ENCODE results near the gene SAMD14.

- TF ChIP-seq POLR2A (IDR thresholded peaks at IDR 0.05; ENCODE audit: low read depth, low read length) (no peak), CTCF (conservative IDR thresholded peaks at IDR 0.05; ENCODE audit: low read depth, low read length) (no peak), ELK1 (IDR thresholded peaks at IDR 0.05; ENCODE audit: borderline replicate concordance, low read depth, low read length) (no peak), SMC3 (IDR thresholded peaks at IDR 0.05; ENCODE audit: low read depth, low read length) (no peak), MXI1 (IDR thresholded peaks at IDR 0.05; ENCODE audit: borderline replicate concordance, low read depth, low read length) (no peak), RFX5 (IDR thresholded peaks at IDR 0.05; ENCODE audit: low read depth, low read length) (no peak), MAZ (IDR thresholded peaks at IDR 0.05; ENCODE audit: borderline replicate concordance, low read depth, low read length) (no peak), BHLHE40 (IDR thresholded peaks at IDR 0.05; ENCODE audit: low read depth, low read length) (no peak), CEBPB (IDR thresholded peaks at IDR 0.05; ENCODE audit: low read depth, low read length) (no peak), RAD21 (IDR thresholded peaks at IDR 0.05; ENCODE audit: low read length) (no peak), MAFK (IDR thresholded peaks at IDR 0.05; ENCODE audit: low read depth, low read length) (no peak), USF2 (IDR thresholded peaks at IDR 0.05; ENCODE audit: low read depth, low read length) (no peak)
Measured at GRCh38 chr17:50120475-50121253, 9.3 kb downstream of the SAMD14 start.
